IMR-90 (cell line): ENCODE results near the gene AGPAT3. TPM values are rescaled to one million over a fixed set of nuclear protein-coding genes. Genes with fewer than 3 reads are reported as not detected.

ENCODE experiments used
- ATAC-seq: fragments of 200-7000 bp; cut with Tn5 transposase; 2 replicates; pipeline ENCODE4 v1.9.1; 2020; ENCODE audit warnings: low read depth, mild to moderate bottlenecking, moderate library complexity
- BruUV-seq: library from RNA; stranded (reverse); fragments of 400-500 nt; replicated peaks from 2 replicates; lab custom pipeline; 2021; lab: Mats Ljungman, UMichigan
- CTCF ChIA-PET: fragments of 300-600 bp; formaldehyde crosslinking; extraction: SDS; loops from one replicate; lab custom pipeline; 2021; ENCODE audit warnings: antibody characterized with exemption; lab: Yijun Ruan, JAX
- POLR2A ChIA-PET: fragments of 300-600 bp; sonication (Branson Sonifier 250); formaldehyde crosslinking; loops from one replicate; lab custom pipeline; 2022; ENCODE audit warnings: antibody characterized with exemption; ENCODE audit not compliant: unreplicated experiment; lab: Charles Lee
- DNase-seq: peaks from one replicate; pipeline ENCODE4 v3.0.0; 2013
- H2AFZ ChIP-seq: replicated peaks from 2 replicates; pipeline ENCODE3; 2013; ENCODE audit warnings: low read length, mild to moderate bottlenecking; ENCODE audit not compliant: poor library complexity
- H2AK5ac ChIP-seq: 2 replicates; pipeline ENCODE4 v1.6.1; 2013; ENCODE audit warnings: low read depth, low read length, inconsistent platforms
- H2AK9ac ChIP-seq: replicated peaks from 2 replicates; pipeline ENCODE3; 2013; ENCODE audit warnings: mild to moderate bottlenecking, low read depth, low read length, moderate library complexity; ENCODE audit not compliant: poor library complexity
- H2BK120ac ChIP-seq: 2 replicates; pipeline ENCODE4 v1.6.1; 2013; ENCODE audit warnings: low read depth, low read length, inconsistent platforms
- H2BK15ac ChIP-seq: 3 replicates; pipeline ENCODE4 v1.6.1; 2013; ENCODE audit warnings: low read depth, low read length, inconsistent platforms
- H2BK20ac ChIP-seq: 2 replicates; pipeline ENCODE4 v1.6.1; 2013; ENCODE audit warnings: low read depth, mild to moderate bottlenecking, inconsistent platforms, low read length, moderate library complexity
- H2BK5ac ChIP-seq: 2 replicates; pipeline ENCODE4 v1.6.1; 2013; ENCODE audit warnings: mild to moderate bottlenecking, low read depth, low read length, inconsistent platforms; ENCODE audit not compliant: poor library complexity, severe bottlenecking
- H3K14ac ChIP-seq: replicated peaks from 2 replicates; pipeline ENCODE4 v1.6.1; 2013; ENCODE audit warnings: low read depth, low read length, inconsistent platforms
- H3K18ac ChIP-seq: 2 replicates; pipeline ENCODE4 v1.6.1; 2013; ENCODE audit warnings: low read depth, low read length, control low read depth
- H3K23ac ChIP-seq: 2 replicates; pipeline ENCODE4 v1.6.1; 2013; ENCODE audit warnings: low read depth, low read length, inconsistent platforms
- H3K27ac ChIP-seq: 2 replicates; pipeline ENCODE4 v1.5.1; 2013; ENCODE audit warnings: mild to moderate bottlenecking, control low read depth, low read length; ENCODE audit not compliant: insufficient read depth
- H3K27me3 ChIP-seq: 2 replicates; pipeline ENCODE4 v1.6.1; 2013; ENCODE audit warnings: low read length; ENCODE audit not compliant: control insufficient read depth, insufficient read depth
- H3K36me3 ChIP-seq: 2 replicates; pipeline ENCODE4 v1.6.1; 2013; ENCODE audit warnings: low read length, mixed read lengths; ENCODE audit not compliant: control insufficient read depth, insufficient read depth
- H3K4ac ChIP-seq: 2 replicates; pipeline ENCODE4 v1.6.1; 2013; ENCODE audit warnings: low read depth, low read length, inconsistent platforms
- H3K4me1 ChIP-seq: 2 replicates; pipeline ENCODE4 v1.6.1; 2013; ENCODE audit warnings: low read length, mixed read lengths; ENCODE audit not compliant: control insufficient read depth, insufficient read depth
- H3K4me2 ChIP-seq: 2 replicates; pipeline ENCODE4 v1.6.1; 2013; ENCODE audit warnings: low read depth, mild to moderate bottlenecking, control low read depth, low read length, moderate library complexity
- H3K4me3 ChIP-seq: 2 replicates; pipeline ENCODE4 v1.5.1; 2013; ENCODE audit warnings: low read depth, mild to moderate bottlenecking, control low read depth, low read length, moderate library complexity; ENCODE audit not compliant: insufficient read depth
- H3K56ac ChIP-seq: 2 replicates; pipeline ENCODE4 v1.6.1; 2013; ENCODE audit warnings: low read length, inconsistent platforms; ENCODE audit not compliant: insufficient read depth; ENCODE audit errors: extremely low read depth
- H3K79me1 ChIP-seq, 2 experiments: 2 replicates each; pipeline ENCODE4 v1.6.1; 2013; ENCODE audit warnings: low read length in 2 of 2, inconsistent platforms in 1 of 2, low read depth in 1 of 2
- H3K9ac ChIP-seq: 2 replicates; pipeline ENCODE4 v1.6.1; 2013; ENCODE audit warnings: low read depth, low read length, control low read depth
- H3K9me1 ChIP-seq: 2 replicates; pipeline ENCODE4 v1.6.1; 2013; ENCODE audit warnings: low read length, inconsistent platforms; ENCODE audit not compliant: insufficient read depth
- H3K9me3 ChIP-seq: 2 replicates; pipeline ENCODE4 v1.6.1; 2013; ENCODE audit warnings: low read length; ENCODE audit not compliant: control insufficient read depth, insufficient read depth
- H4K20me1 ChIP-seq: 2 replicates; pipeline ENCODE4 v1.6.1; 2013; ENCODE audit warnings: low read length, inconsistent platforms; ENCODE audit not compliant: insufficient read depth
- H4K5ac ChIP-seq: 2 replicates; pipeline ENCODE4 v1.6.1; 2013; ENCODE audit warnings: mild to moderate bottlenecking, low read depth, low read length, control low read depth
- H4K8ac ChIP-seq, 2 experiments: 2 replicates each; pipeline ENCODE4 v1.6.1; 2013; ENCODE audit warnings: low read depth in 2 of 2, low read length in 2 of 2, control low read depth in 1 of 2, inconsistent platforms in 1 of 2
- H4K91ac ChIP-seq: 2 replicates; pipeline ENCODE4 v1.6.1; 2013; ENCODE audit warnings: low read depth, low read length, inconsistent platforms; ENCODE audit not compliant: insufficient read depth
- BHLHE40 ChIP-seq: fragments of 150-350 bp; IDR thresholded peaks from 2 replicates; pipeline ENCODE4 v1.6.1; 2016; ENCODE audit warnings: mild to moderate bottlenecking, low read depth, low read length
- CEBPB ChIP-seq: IDR thresholded peaks from 2 replicates; pipeline ENCODE4 v1.6.1; 2012; ENCODE audit warnings: low read depth, low read length, improper control_type of control experiment
- MAZ ChIP-seq: IDR thresholded peaks from 2 replicates; pipeline ENCODE4 v1.6.1; 2012; ENCODE audit warnings: low read depth, mild to moderate bottlenecking, low read length, improper control_type of control experiment, moderate library complexity, borderline replicate concordance
- MXI1 ChIP-seq: IDR thresholded peaks from 2 replicates; pipeline ENCODE4 v1.6.1; 2012; ENCODE audit warnings: low read depth, mild to moderate bottlenecking, low read length, moderate library complexity, borderline replicate concordance
- RCOR1 ChIP-seq: IDR thresholded peaks from 2 replicates; pipeline ENCODE4 v1.6.1; 2012; ENCODE audit warnings: mild to moderate bottlenecking, low read length, improper control_type of control experiment; ENCODE audit not compliant: insufficient replicate concordance
- WGBS, 2 experiments: methylation state at CpG; one replicate each; pipeline versions ENCODE4 v1.1.5 to v1.1.7; 2013; ENCODE audit warnings: missing lambda C conversion rate in 2 of 2; ENCODE audit not compliant: insufficient read length in 1 of 2; ENCODE audit errors: extremely low coverage in 2 of 2; 5-methylcytosine and 5-hydroxymethylcytosine counted together
- dilution Hi-C: fragments of 300-500 bp; cut with HindIII; formaldehyde crosslinking; loops from one replicate; pipeline ENCODE4 v1.14.3; 2018; ENCODE audit warnings: low sequenced_read_pairs; ENCODE audit not compliant: unreplicated experiment
- in situ Hi-C: fragments of 300-500 bp; cut with MboI; formaldehyde crosslinking; loops from 3 replicates; pipeline ENCODE4 v1.14.3; 2019; ENCODE audit warnings: low sequenced_read_pairs, inconsistent platforms, mixed read lengths
- intact Hi-C: fragments of 100-400 bp; cut with micrococcal nuclease; formaldehyde crosslinking; loops from 2 replicates; pipeline ENCODE4 v1.10.0; 2022
- polyA plus RNA-seq, 3 experiments: library from polyadenylated mRNA; depleted of rRNA; stranded (reverse); fragments of >200 nt; gene quantifications; 2 replicates each; pipeline ENCODE4 v1.2.3, GENCODE V29; 2012; ENCODE audit warnings: low replicate concordance in 1 of 3
- total RNA-seq: library from RNA; depleted of rRNA; stranded (reverse); fragments of >200 nt; gene quantifications from 2 replicates; pipeline ENCODE4 v1.2.3, GENCODE V29; 2012
- TF ChIP-seq, protein P1 (sequence below): fragments of 150-350 bp; IDR thresholded peaks from 2 replicates; pipeline ENCODE4 v1.6.1; 2016; ENCODE audit warnings: low read depth, mild to moderate bottlenecking, low read length, moderate library complexity, borderline replicate concordance

AGPAT3 gene
- total and polyA plus RNA-seq, 2 of the 4 experiments (the other 2 are of a cell fraction) = 27.1 to 38.7 TPM

DNA sequence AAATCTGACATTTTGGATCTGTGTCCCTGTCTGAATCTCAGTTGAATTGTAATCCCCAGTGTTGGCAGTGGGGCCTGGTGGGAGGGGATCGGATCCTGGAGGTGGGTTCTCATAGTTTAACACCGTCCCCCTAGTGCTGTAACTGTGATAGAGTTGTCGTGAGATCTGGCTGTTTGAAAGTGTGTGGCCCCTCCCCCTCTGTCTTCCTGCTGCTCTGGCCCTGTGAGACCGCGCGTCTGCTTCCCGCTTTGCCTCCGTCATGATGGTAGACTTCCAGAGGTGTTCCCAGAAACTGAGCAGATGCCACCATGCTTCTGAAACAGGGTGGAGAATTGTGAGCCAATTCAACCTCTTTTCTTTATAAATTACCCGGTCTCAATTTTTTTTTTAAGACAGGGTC lies 25.0 kb downstream of the AGPAT3 start:
- no peak for DNase-seq
- Histone ChIP-seq H3K14ac (no peak overlapping the region), H2AK5ac (no peak overlapping the region), H3K9me3 (no peaks in the 10 kb centered on the region), H2BK5ac (no peak overlapping the region), H2AK9ac (no peak overlapping the region), H2BK15ac (no peak overlapping the region), H4K8ac (no peak overlapping the region), H3K9ac (no peak overlapping the region), H2BK20ac (no peak overlapping the region), H3K79me1 (peaks cover 28 to 73% of the 10 kb centered on the region in 2 experiments), H4K20me1 (peaks cover 45% of the 10 kb centered on the region), H3K4ac (no peak overlapping the region), H3K56ac (no peak overlapping the region), H3K4me3 (no peak overlapping the region), H3K4me2 (no peak overlapping the region), H3K9me1 (peaks cover 6% of the 10 kb centered on the region; the same call in 1 of the 2 replicates), H2BK120ac (no peak overlapping the region), H4K5ac (no peak overlapping the region), H2AFZ (no peak overlapping the region), H4K91ac (no peak overlapping the region), H3K4me1 (peaks cover 2% of the 10 kb centered on the region; the same call in 1 of the 2 replicates), H3K23ac (no peak overlapping the region), H3K27ac (no peak overlapping the region), H3K36me3 (peaks cover 2% of the 10 kb centered on the region), H3K27me3 (no peaks in the 10 kb centered on the region), H3K18ac (no peak overlapping the region)
- in situ Hi-C loops (no loop called here), dilution Hi-C loops (no loop called here), intact Hi-C loops (no loop called here)
- POLR2A ChIA-PET = no interaction called here
- WGBS, 2 experiments = no CpG with 5 or more reads among the region's 9 CpGs
- BruUV-seq = no TSS peak
- TF ChIP-seq CEBPB = no peak
- no peak for TF ChIP-seq MXI1
- TF ChIP-seq RCOR1 = no peak
- no peak for TF ChIP-seq MAZ
- TF ChIP-seq, protein P1, sequence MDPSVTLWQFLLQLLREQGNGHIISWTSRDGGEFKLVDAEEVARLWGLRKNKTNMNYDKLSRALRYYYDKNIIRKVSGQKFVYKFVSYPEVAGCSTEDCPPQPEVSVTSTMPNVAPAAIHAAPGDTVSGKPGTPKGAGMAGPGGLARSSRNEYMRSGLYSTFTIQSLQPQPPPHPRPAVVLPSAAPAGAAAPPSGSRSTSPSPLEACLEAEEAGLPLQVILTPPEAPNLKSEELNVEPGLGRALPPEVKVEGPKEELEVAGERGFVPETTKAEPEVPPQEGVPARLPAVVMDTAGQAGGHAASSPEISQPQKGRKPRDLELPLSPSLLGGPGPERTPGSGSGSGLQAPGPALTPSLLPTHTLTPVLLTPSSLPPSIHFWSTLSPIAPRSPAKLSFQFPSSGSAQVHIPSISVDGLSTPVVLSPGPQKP = no peak
- no peak for TF ChIP-seq BHLHE40
- ATAC-seq = no peak
- CTCF ChIA-PET = no interaction called here
